ENCODE data around the gene LYPD6B. TPM values are rescaled to one million over a fixed set of nuclear protein-coding genes. Genes with fewer than 3 reads are reported as not detected.

The LYPD6B gene
- total RNA-seq, 1 experiment from 2014 or later = 0.75 TPM

GRCh38 chr2:149104221-149104620, 65.7 kb downstream of the LYPD6B start:
- no peak overlapping the region for H3K4me2 ChIP-seq (ENCODE audit: low read depth, low read length, poor library complexity, severe bottlenecking)
- H3K27me3 ChIP-seq (ENCODE audit: low read length) = no peaks in the 10 kb centered on the region
- H3K4me3 ChIP-seq (ENCODE audit: low read length) = no peak overlapping the region
- no peaks in the 10 kb centered on the region for H4K20me1 ChIP-seq (ENCODE audit: insufficient read depth, low read depth, low read length)
- H3K79me2 ChIP-seq (ENCODE audit: low read length) = no peaks in the 10 kb centered on the region
- H2AFZ ChIP-seq (ENCODE audit: low read length) = no peak overlapping the region
- no peaks in the 10 kb centered on the region for H3K4me1 ChIP-seq (ENCODE audit: low read length)
- H3K9ac ChIP-seq (ENCODE audit: low read length) = no peak overlapping the region
- no peaks in the 10 kb centered on the region for H3K9me2 ChIP-seq (replicated peaks; ENCODE audit: insufficient read depth, low read length)
- no peaks in the 10 kb centered on the region for H3K36me3 ChIP-seq (ENCODE audit: insufficient read depth, low read length)
- no peak overlapping the region for H3K27ac ChIP-seq (ENCODE audit: low read length)
- DNase-seq = no peak
- H3K9me3 ChIP-seq (ENCODE audit: low read length) = peaks cover 5% of the 10 kb centered on the region; the same call in 1 of the 2 replicates

- Histone ChIP-seq H4K20me1 (ENCODE audit: insufficient read depth, low read depth, low read length) (no peaks in the 10 kb centered on the region), H3K27ac (ENCODE audit: low read length) (no peak overlapping the region), H3K4me2 (ENCODE audit: low read depth, low read length, poor library complexity, severe bottlenecking) (no peak overlapping the region), H3K4me3 (ENCODE audit: low read length) (no peak overlapping the region), H3K79me2 (ENCODE audit: low read length) (no peaks in the 10 kb centered on the region), H3K27me3 (ENCODE audit: low read length) (no peaks in the 10 kb centered on the region), H3K36me3 (ENCODE audit: insufficient read depth, low read length) (no peaks in the 10 kb centered on the region), H3K9ac (ENCODE audit: low read length) (no peak overlapping the region), H3K9me3 (ENCODE audit: low read length) (no peaks in the 10 kb centered on the region), H3K9me2 (replicated peaks; ENCODE audit: insufficient read depth, low read length) (no peaks in the 10 kb centered on the region), H2AFZ (ENCODE audit: low read length) (no peak overlapping the region), H3K4me1 (ENCODE audit: low read length) (no peaks in the 10 kb centered on the region)
- no peak for DNase-seq
Observed at GRCh38 chr2:149112068-149112467, 73.6 kb downstream of the LYPD6B start.

- no peak overlapping the region for H3K27ac ChIP-seq (ENCODE audit: low read length)
- no peak overlapping the region for H3K4me2 ChIP-seq (ENCODE audit: low read depth, low read length, poor library complexity, severe bottlenecking)
- no peaks in the 10 kb centered on the region for H3K9me3 ChIP-seq (ENCODE audit: low read length)
- no peaks in the 10 kb centered on the region for H3K27me3 ChIP-seq (ENCODE audit: low read length)
- H3K4me1 ChIP-seq (ENCODE audit: low read length) = no peaks in the 10 kb centered on the region
- H3K9ac ChIP-seq (ENCODE audit: low read length) = no peak overlapping the region
- H3K36me3 ChIP-seq (ENCODE audit: insufficient read depth, low read length) = no peaks in the 10 kb centered on the region
- H3K9me2 ChIP-seq (replicated peaks; ENCODE audit: insufficient read depth, low read length) = no peaks in the 10 kb centered on the region
- H3K4me3 ChIP-seq (ENCODE audit: low read length) = no peak overlapping the region
- H4K20me1 ChIP-seq (ENCODE audit: insufficient read depth, low read depth, low read length) = no peaks in the 10 kb centered on the region
- no peaks in the 10 kb centered on the region for H3K79me2 ChIP-seq (ENCODE audit: low read length)
- DNase-seq = no peak
- no peak overlapping the region for H2AFZ ChIP-seq (ENCODE audit: low read length)
Observed at GRCh38 chr2:149112713-149113112, 74.2 kb downstream of the LYPD6B start.

GRCh38 chr2:149115781-149116180, 77.3 kb downstream of the LYPD6B start:
- no peak for DNase-seq
- H2AFZ ChIP-seq (ENCODE audit: low read length) = no peak overlapping the region
- H3K79me2 ChIP-seq (ENCODE audit: low read length) = no peaks in the 10 kb centered on the region
- H3K36me3 ChIP-seq (ENCODE audit: insufficient read depth, low read length) = no peaks in the 10 kb centered on the region
- H4K20me1 ChIP-seq (ENCODE audit: insufficient read depth, low read depth, low read length) = no peaks in the 10 kb centered on the region
- H3K9me2 ChIP-seq (replicated peaks; ENCODE audit: insufficient read depth, low read length) = no peaks in the 10 kb centered on the region
- no peak overlapping the region for H3K27ac ChIP-seq (ENCODE audit: low read length)
- H3K4me2 ChIP-seq (ENCODE audit: low read depth, low read length, poor library complexity, severe bottlenecking) = no peak overlapping the region
- no peak overlapping the region for H3K9ac ChIP-seq (ENCODE audit: low read length)
- no peak overlapping the region for H3K4me3 ChIP-seq (ENCODE audit: low read length)
- no peaks in the 10 kb centered on the region for H3K9me3 ChIP-seq (ENCODE audit: low read length)
- no peaks in the 10 kb centered on the region for H3K27me3 ChIP-seq (ENCODE audit: low read length)
- H3K4me1 ChIP-seq (ENCODE audit: low read length) = no peaks in the 10 kb centered on the region

GRCh38 chr2:149119368-149119767, 80.9 kb downstream of the LYPD6B start:
- no peak overlapping the region for H2AFZ ChIP-seq (ENCODE audit: low read length)
- H3K27ac ChIP-seq (ENCODE audit: low read length) = no peak overlapping the region
- H3K9ac ChIP-seq (ENCODE audit: low read length) = no peak overlapping the region
- no peak overlapping the region for H3K4me3 ChIP-seq (ENCODE audit: low read length)
- no peaks in the 10 kb centered on the region for H3K79me2 ChIP-seq (ENCODE audit: low read length)
- no peaks in the 10 kb centered on the region for H3K9me3 ChIP-seq (ENCODE audit: low read length)
- no peak for DNase-seq
- no peaks in the 10 kb centered on the region for H3K27me3 ChIP-seq (ENCODE audit: low read length)
- H4K20me1 ChIP-seq (ENCODE audit: insufficient read depth, low read depth, low read length) = no peaks in the 10 kb centered on the region
- H3K4me2 ChIP-seq (ENCODE audit: low read depth, low read length, poor library complexity, severe bottlenecking) = no peak overlapping the region
- H3K9me2 ChIP-seq (replicated peaks; ENCODE audit: insufficient read depth, low read length) = no peaks in the 10 kb centered on the region
- H3K4me1 ChIP-seq (ENCODE audit: low read length) = no peaks in the 10 kb centered on the region
- no peaks in the 10 kb centered on the region for H3K36me3 ChIP-seq (ENCODE audit: insufficient read depth, low read length)

- Histone ChIP-seq H3K27ac (ENCODE audit: low read length) (no peak overlapping the region), H3K36me3 (ENCODE audit: insufficient read depth, low read length) (no peaks in the 10 kb centered on the region), H3K4me1 (ENCODE audit: low read length) (no peaks in the 10 kb centered on the region), H3K9me2 (replicated peaks; ENCODE audit: insufficient read depth, low read length) (no peaks in the 10 kb centered on the region), H3K9me3 (ENCODE audit: low read length) (no peaks in the 10 kb centered on the region), H3K27me3 (ENCODE audit: low read length) (no peaks in the 10 kb centered on the region), H3K9ac (ENCODE audit: low read length) (no peak overlapping the region), H2AFZ (ENCODE audit: low read length) (no peak overlapping the region), H3K4me3 (ENCODE audit: low read length) (no peak overlapping the region), H3K4me2 (ENCODE audit: low read depth, low read length, poor library complexity, severe bottlenecking) (no peak overlapping the region), H3K79me2 (ENCODE audit: low read length) (no peaks in the 10 kb centered on the region), H4K20me1 (ENCODE audit: insufficient read depth, low read depth, low read length) (no peaks in the 10 kb centered on the region)
- DNase-seq = no peak
Observed at GRCh38 chr2:149122516-149122915, 84.0 kb downstream of the LYPD6B start.

GRCh38 chr2:149125031-149125725, 86.7 kb downstream of the LYPD6B start:
- Histone ChIP-seq H3K36me3 (ENCODE audit: insufficient read depth, low read length) (no peaks in the 10 kb centered on the region), H3K9me3 (ENCODE audit: low read length) (no peaks in the 10 kb centered on the region), H3K9me2 (replicated peaks; ENCODE audit: insufficient read depth, low read length) (no peaks in the 10 kb centered on the region), H3K4me1 (ENCODE audit: low read length) (no peaks in the 10 kb centered on the region), H3K79me2 (ENCODE audit: low read length) (no peaks in the 10 kb centered on the region), H4K20me1 (ENCODE audit: insufficient read depth, low read depth, low read length) (no peaks in the 10 kb centered on the region), H3K4me2 (ENCODE audit: low read depth, low read length, poor library complexity, severe bottlenecking) (no peak overlapping the region), H3K27ac (ENCODE audit: low read length) (no peak overlapping the region), H2AFZ (ENCODE audit: low read length) (no peak overlapping the region), H3K4me3 (ENCODE audit: low read length) (no peak overlapping the region), H3K9ac (ENCODE audit: low read length) (no peak overlapping the region), H3K27me3 (ENCODE audit: low read length) (no peaks in the 10 kb centered on the region)
- DNase-seq = no peak

GRCh38 chr2:149129433-149129832, 90.9 kb downstream of the LYPD6B start:
- Histone ChIP-seq H3K9me3 (ENCODE audit: low read length) (no peaks in the 10 kb centered on the region), H3K4me1 (ENCODE audit: low read length) (no peaks in the 10 kb centered on the region), H3K9ac (ENCODE audit: low read length) (no peak overlapping the region), H3K4me2 (ENCODE audit: low read depth, low read length, poor library complexity, severe bottlenecking) (no peak overlapping the region), H3K9me2 (replicated peaks; ENCODE audit: insufficient read depth, low read length) (no peaks in the 10 kb centered on the region), H3K36me3 (ENCODE audit: insufficient read depth, low read length) (no peaks in the 10 kb centered on the region), H3K4me3 (ENCODE audit: low read length) (no peak overlapping the region), H3K79me2 (ENCODE audit: low read length) (no peaks in the 10 kb centered on the region), H3K27ac (ENCODE audit: low read length) (no peak overlapping the region), H3K27me3 (ENCODE audit: low read length) (no peaks in the 10 kb centered on the region), H4K20me1 (ENCODE audit: insufficient read depth, low read depth, low read length) (no peaks in the 10 kb centered on the region), H2AFZ (ENCODE audit: low read length) (no peak overlapping the region)
- DNase-seq = no peak
